ENCODE results near the gene MYO1B. TPM values are rescaled to one million over a fixed set of nuclear protein-coding genes. Genes with fewer than 3 reads are reported as not detected.

MYO1B gene
- total RNA-seq, 6 donors from 2014 or later, result 112 to 311 (median 137) TPM

GRCh38 chr2:191255756-191256312 is 10.6 kb downstream of the MYO1B start:
- no peak overlapping the region for H3K27ac ChIP-seq
- H3K36me3 ChIP-seq, result no peaks in the 10 kb centered on the region
- ATAC-seq (ENCODE audit: low FRiP score in 2 of 2) (no peak), DNase-seq (no peak)
- H3K4me1 ChIP-seq, result peaks cover 10 to 23% (median 20%) of the 10 kb centered on the region in 4 donors
- H3K27me3 ChIP-seq, result no peaks in the 10 kb centered on the region
- TF ChIP-seq POLR2A (IDR thresholded peaks at IDR 0.05), result no peak
- no peak for TF ChIP-seq POLR2AphosphoS5 (IDR thresholded peaks at IDR 0.05)
- no peak for TF ChIP-seq EP300 (IDR thresholded peaks at IDR 0.05)
- no peak for TF ChIP-seq CTCF (IDR thresholded peaks at IDR 0.05)
- WGBS, 2 donors, result 59 to 76% methylated on average over 7 of the region's 7 CpGs
- H3K4me3 ChIP-seq, result no peak overlapping the region
- no peaks in the 10 kb centered on the region for H3K9me3 ChIP-seq

- ATAC-seq (ENCODE audit: low FRiP score in 2 of 2) (no peak), DNase-seq (no peak)
- Histone ChIP-seq H3K36me3 (no peaks in the 10 kb centered on the region), H3K9me3 (no peaks in the 10 kb centered on the region), H3K27ac (no peak overlapping the region), H3K27me3 (no peaks in the 10 kb centered on the region), H3K4me1 (peaks cover 11 to 17% (median 16%) of the 10 kb centered on the region in 4 donors), H3K4me3 (no peak overlapping the region)
- 87 to 96% methylated on average over 5 of the region's 5 CpGs for WGBS, 2 donors
- TF ChIP-seq POLR2AphosphoS5 (IDR thresholded peaks at IDR 0.05), result no peak
- TF ChIP-seq EP300 (IDR thresholded peaks at IDR 0.05), result no peak
- no peak for TF ChIP-seq CTCF (IDR thresholded peaks at IDR 0.05)
- TF ChIP-seq POLR2A (IDR thresholded peaks at IDR 0.05), result no peak
Measured at GRCh38 chr2:191257934-191258333, 12.7 kb downstream of the MYO1B start.

- Histone ChIP-seq H3K9me3 (no peaks in the 10 kb centered on the region), H3K27ac (no peak overlapping the region), H3K4me3 (no peak overlapping the region), H3K36me3 (no peaks in the 10 kb centered on the region), H3K27me3 (no peaks in the 10 kb centered on the region), H3K4me1 (peaks cover 20 to 24% (median 22%) of the 10 kb centered on the region in 4 donors)
- no peak for TF ChIP-seq POLR2A (IDR thresholded peaks at IDR 0.05)
- no peak for TF ChIP-seq POLR2AphosphoS5 (IDR thresholded peaks at IDR 0.05)
- TF ChIP-seq CTCF (IDR thresholded peaks at IDR 0.05), result no peak
- no peak for TF ChIP-seq EP300 (IDR thresholded peaks at IDR 0.05)
- no peak for DNase-seq
- ATAC-seq (ENCODE audit: low FRiP score in 2 of 2), result no peak
- 58 to 70% methylated on average over 3 of the region's 3 CpGs for WGBS, 2 donors
Measured at GRCh38 chr2:191258996-191259395, 13.8 kb downstream of the MYO1B start.

GRCh38 chr2:191262436-191262835 is 17.2 kb downstream of the MYO1B start:
- peaks cover 15 to 21% (median 17%) of the 10 kb centered on the region in 4 donors for H3K4me1 ChIP-seq
- ATAC-seq (ENCODE audit: low FRiP score in 2 of 2), result no peak

More at GRCh38 chr2:191262436-191262835, 17.2 kb downstream of the MYO1B start:
- Histone ChIP-seq H3K9me3 (no peaks in the 10 kb centered on the region), H3K4me3 (no peak overlapping the region), H3K36me3 (no peaks in the 10 kb centered on the region), H3K27ac (no peak overlapping the region), H3K27me3 (no peaks in the 10 kb centered on the region)
- no peak for DNase-seq
- no peak for TF ChIP-seq POLR2AphosphoS5 (IDR thresholded peaks at IDR 0.05)
- no peak for TF ChIP-seq POLR2A (IDR thresholded peaks at IDR 0.05)
- TF ChIP-seq CTCF (IDR thresholded peaks at IDR 0.05), result no peak
- no peak for TF ChIP-seq EP300 (IDR thresholded peaks at IDR 0.05)
- 92 to 95% methylated on average over 5 of the region's 5 CpGs for WGBS, 2 donors

Data from upper lobe of left lung (tissue), 6 donors.